Activated naive CD4-positive, alpha-beta T cell treated with anti-CD3 and anti-CD28 coated beads, Interleukin-2, amount 50 U/mL, for 16 hours (primary cell): ENCODE data around the gene ZNF512B.
"Not testable (repeated sequence)": the region's sequence is repeated elsewhere in the genome, so short reads cannot be mapped to it uniquely, and the experiment has no call there.

Source experiments
- DNase-seq: peaks from one replicate; pipeline ENCODE4 v3.0.0-alpha.2; 2020

Gene ZNF512B

GRCh38 chr20:63932606-63933160 is 37.0 kb downstream of the ZNF512B start:
- no peak for DNase-seq

- no peak for DNase-seq
Measured at GRCh38 chr20:63931735-63932134, 38.0 kb downstream of the ZNF512B start.

GRCh38 chr20:63930971-63931553 is 38.7 kb downstream of the ZNF512B start:
- DNase-seq = no peak

GRCh38 chr20:63929473-63929883 is 40.3 kb downstream of the ZNF512B start:
- not testable (repeated sequence) for DNase-seq

- no peak for DNase-seq
Measured at GRCh38 chr20:63929071-63929470, 40.7 kb downstream of the ZNF512B start.

- no peak for DNase-seq
Measured at GRCh38 chr20:63926298-63926697, 43.4 kb downstream of the ZNF512B start.

- no peak for DNase-seq
Measured at GRCh38 chr20:63924241-63924640, 45.5 kb downstream of the ZNF512B start.

GRCh38 chr20:63923651-63924050 is 46.1 kb downstream of the ZNF512B start:
- no peak for DNase-seq

- DNase-seq = no peak
Measured at GRCh38 chr20:63920226-63920625, 49.5 kb downstream of the ZNF512B start.

- DNase-seq = no peak
Measured at GRCh38 chr20:63919130-63919529, 50.6 kb downstream of the ZNF512B start.

- no peak for DNase-seq
Measured at GRCh38 chr20:63917811-63918210, 51.9 kb downstream of the ZNF512B start.

GRCh38 chr20:63916371-63916939 is 53.3 kb downstream of the ZNF512B start:
- not testable (repeated sequence) for DNase-seq

GRCh38 chr20:63915471-63915870 is 54.3 kb downstream of the ZNF512B start:
- DNase-seq = no peak

GRCh38 chr20:63913768-63914167 is 56.0 kb downstream of the ZNF512B start:
- no peak for DNase-seq

GRCh38 chr20:63911176-63911575 is 58.6 kb downstream of the ZNF512B start:
- no peak for DNase-seq

GRCh38 chr20:63908008-63908682 is 61.6 kb downstream of the ZNF512B start:
- no peak for DNase-seq
